NB4 (cell line): ENCODE data around the gene VWA1.
"Not testable (repeated sequence)": the region's sequence is repeated elsewhere in the genome, so short reads cannot be mapped to it uniquely, and the experiment has no call there.

ENCODE experiments used
- DNase-seq: peaks from one replicate; pipeline ENCODE4 v3.0.0; 2010; ENCODE audit warnings: low read depth
- H3K4me3 ChIP-seq: one replicate; pipeline ENCODE4 v1.5.1; 2011; ENCODE audit warnings: mild to moderate bottlenecking, low read depth, low read length, moderate library complexity
- MAX ChIP-seq: IDR thresholded peaks from 2 replicates; pipeline ENCODE4 v1.6.1; 2011; ENCODE audit warnings: low read depth, low read length
- MYC ChIP-seq: IDR thresholded peaks from 2 replicates; pipeline ENCODE4 v1.6.1; 2011; ENCODE audit warnings: low read depth, low read length
- POLR2A ChIP-seq: IDR thresholded peaks from 2 replicates; pipeline ENCODE4 v1.6.1; 2011; ENCODE audit warnings: mild to moderate bottlenecking; ENCODE audit not compliant: insufficient read length; ENCODE audit errors: extremely low read depth
- TF ChIP-seq, protein P1 (sequence below): IDR thresholded peaks from one replicate; pipeline ENCODE4 v1.5.1; 2012; ENCODE audit warnings: low read depth, low read length

Gene VWA1

GRCh38 chr1:1455366-1455884 lies 19.9 kb downstream of the VWA1 start:
- no peak overlapping the region for H3K4me3 ChIP-seq
- no peak for DNase-seq
- TF ChIP-seq MAX (no peak), MYC (no peak), POLR2A (no peak)
- TF ChIP-seq, protein P1, sequence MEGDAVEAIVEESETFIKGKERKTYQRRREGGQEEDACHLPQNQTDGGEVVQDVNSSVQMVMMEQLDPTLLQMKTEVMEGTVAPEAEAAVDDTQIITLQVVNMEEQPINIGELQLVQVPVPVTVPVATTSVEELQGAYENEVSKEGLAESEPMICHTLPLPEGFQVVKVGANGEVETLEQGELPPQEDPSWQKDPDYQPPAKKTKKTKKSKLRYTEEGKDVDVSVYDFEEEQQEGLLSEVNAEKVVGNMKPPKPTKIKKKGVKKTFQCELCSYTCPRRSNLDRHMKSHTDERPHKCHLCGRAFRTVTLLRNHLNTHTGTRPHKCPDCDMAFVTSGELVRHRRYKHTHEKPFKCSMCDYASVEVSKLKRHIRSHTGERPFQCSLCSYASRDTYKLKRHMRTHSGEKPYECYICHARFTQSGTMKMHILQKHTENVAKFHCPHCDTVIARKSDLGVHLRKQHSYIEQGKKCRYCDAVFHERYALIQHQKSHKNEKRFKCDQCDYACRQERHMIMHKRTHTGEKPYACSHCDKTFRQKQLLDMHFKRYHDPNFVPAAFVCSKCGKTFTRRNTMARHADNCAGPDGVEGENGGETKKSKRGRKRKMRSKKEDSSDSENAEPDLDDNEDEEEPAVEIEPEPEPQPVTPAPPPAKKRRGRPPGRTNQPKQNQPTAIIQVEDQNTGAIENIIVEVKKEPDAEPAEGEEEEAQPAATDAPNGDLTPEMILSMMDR: no peak

GRCh38 chr1:1455934-1456333 lies 20.4 kb downstream of the VWA1 start:
- H3K4me3 ChIP-seq, DNase-seq: not testable (repeated sequence)

- not testable (repeated sequence) for H3K4me3 ChIP-seq, DNase-seq
Measured at GRCh38 chr1:1456683-1457255, 21.3 kb downstream of the VWA1 start.

DNA sequence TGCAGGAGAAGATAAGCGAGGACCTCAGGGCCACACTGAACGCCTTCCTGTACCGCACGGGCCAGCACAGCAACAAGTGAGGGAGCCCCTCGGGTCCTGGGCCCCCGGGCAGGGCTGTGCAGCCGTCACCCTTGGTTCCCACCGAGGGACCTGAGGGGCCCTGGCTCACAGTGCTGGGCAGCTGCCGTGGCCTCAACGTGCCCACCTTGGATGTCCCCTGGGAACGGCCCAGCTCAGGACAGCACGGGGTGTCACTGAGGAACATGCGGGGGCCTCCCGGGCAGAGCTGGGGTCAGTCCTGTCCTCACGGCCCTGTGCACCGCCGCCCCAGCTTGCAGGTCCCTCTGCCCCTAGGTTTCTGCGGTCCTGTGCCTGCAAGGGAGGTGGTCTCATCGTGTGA lies 23.7 kb downstream of the VWA1 start:
- not testable (repeated sequence) for DNase-seq, H3K4me3 ChIP-seq

DNA sequence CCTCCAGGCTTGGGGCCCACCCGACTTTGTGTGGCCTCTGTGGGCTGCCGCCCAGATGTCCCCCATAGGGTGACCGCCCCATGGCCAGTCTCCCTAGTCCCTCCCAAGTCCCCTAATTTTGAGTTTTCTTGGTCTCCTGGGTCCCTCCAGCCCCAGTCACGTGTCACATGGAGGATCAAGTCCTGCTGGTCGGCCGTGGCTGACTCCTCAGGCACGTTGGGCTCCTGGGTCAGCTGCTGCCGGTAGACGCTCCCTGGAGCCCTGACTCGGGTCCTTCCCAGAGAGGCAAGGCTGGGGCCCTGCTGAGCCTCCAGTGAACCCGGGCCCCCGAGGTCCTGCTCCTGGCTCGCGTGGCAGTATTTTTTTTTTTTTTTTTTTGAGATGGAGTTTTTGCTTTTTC lies 24.2 kb downstream of the VWA1 start:
- H3K4me3 ChIP-seq, DNase-seq: not testable (repeated sequence)

- TF ChIP-seq MYC (no peak), MAX (no peak), POLR2A (no peak)
- TF ChIP-seq, protein P1: no peak
- DNase-seq: no peak
Measured at GRCh38 chr1:1460540-1461130, 25.1 kb downstream of the VWA1 start.

DNA sequence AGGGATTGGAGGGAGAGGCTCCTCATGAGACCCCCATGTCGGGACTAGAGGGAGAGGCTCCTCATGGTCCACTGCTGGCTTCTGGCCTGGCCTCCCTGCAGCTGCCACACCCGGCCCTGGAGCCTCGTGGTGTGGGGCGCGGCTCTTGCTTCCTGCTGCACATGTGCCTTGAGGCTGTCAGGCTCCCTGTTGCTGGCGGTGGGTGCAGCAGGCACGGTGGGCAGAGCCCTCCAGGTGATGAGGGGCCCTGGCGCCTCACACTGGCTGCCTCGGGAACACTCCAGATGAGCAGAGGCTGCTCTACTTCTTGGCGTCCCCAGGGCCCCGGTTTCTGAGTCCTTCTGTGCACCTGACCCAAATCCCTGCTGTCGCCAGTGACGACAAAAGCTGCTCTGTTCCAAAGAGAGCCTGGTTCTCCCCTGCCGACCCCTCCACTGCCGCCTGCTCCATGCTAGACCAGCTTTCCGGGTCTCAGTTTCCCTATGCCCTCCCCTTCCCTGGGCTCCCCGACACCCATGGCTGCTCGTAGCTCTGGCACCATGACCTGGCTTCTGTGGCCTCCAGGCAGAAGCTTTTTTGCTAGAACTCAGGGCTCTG lies 26.3 kb downstream of the VWA1 start:
- TF ChIP-seq, protein P1: no peak
- no peak for TF ChIP-seq MAX
- no peak for TF ChIP-seq MYC
- TF ChIP-seq POLR2A: no peak
- no peak overlapping the region for H3K4me3 ChIP-seq
- DNase-seq: no peak

More at GRCh38 chr1:1460540-1461130, 25.1 kb downstream of the VWA1 start:
- H3K4me3 ChIP-seq: no peak overlapping the region

- no peak for DNase-seq
- no peak overlapping the region for H3K4me3 ChIP-seq
- TF ChIP-seq, protein P1: no peak
- TF ChIP-seq MAX: no peak
- TF ChIP-seq POLR2A: no peak
- no peak for TF ChIP-seq MYC
Measured at GRCh38 chr1:1462318-1462966, 27.0 kb downstream of the VWA1 start.
